Hematopoietic multipotent progenitor cell treated with erythropoietin and hydrocortisone succinate and interleukin-3 and kit ligand, for 17 days (in vitro differentiated cells): Measurements from ENCODE around the gene VPS37B.
"Not testable (repeated sequence)": the region's sequence is repeated elsewhere in the genome, so short reads cannot be mapped to it uniquely, and the experiment has no call there.

Experiments used
- DNase-seq: peaks from one replicate; pipeline ENCODE4 v3.0.0-alpha.2; 2015; ENCODE audit warnings: low spot score

Gene VPS37B

DNA sequence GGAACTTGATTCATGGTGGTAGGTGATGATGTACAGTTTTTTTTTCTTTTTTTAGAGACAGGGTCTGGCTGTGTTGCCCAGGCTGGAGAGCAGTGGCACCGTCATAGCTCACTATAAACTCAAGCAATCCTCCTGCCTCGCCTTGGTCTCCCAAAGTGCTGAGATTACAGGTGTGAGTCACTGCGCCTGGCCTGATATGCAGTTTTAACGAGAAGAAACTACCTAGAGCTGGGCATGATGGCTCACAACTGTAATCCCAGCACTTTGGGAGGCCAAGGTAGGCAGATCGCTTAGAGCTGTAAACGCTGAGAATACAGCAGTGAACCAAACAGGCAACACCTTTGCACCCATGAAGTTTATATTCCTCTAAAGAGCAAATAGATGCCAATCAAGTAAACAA, 13.0 kb upstream of the VPS37B start:
- DNase-seq: no peak

DNA sequence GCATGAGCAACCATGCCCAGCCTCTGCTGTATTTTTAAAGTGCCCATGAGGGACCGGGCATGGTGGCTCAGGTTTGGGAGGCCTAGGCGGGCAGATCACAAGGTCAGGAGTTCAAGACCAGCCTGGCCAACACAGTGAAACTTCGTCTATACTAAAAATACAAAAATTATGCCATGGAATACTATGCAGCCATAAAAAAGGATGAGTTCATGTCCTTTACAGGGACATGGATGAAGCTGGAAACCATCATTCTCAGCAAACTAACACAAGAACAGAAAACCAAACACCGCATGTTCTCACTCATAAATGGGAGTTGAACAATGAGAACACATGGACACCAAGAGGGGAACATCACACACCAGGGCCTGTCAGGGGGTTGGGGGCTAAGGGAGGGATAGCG, 9.3 kb upstream of the VPS37B start:
- DNase-seq: not testable (repeated sequence)

DNA sequence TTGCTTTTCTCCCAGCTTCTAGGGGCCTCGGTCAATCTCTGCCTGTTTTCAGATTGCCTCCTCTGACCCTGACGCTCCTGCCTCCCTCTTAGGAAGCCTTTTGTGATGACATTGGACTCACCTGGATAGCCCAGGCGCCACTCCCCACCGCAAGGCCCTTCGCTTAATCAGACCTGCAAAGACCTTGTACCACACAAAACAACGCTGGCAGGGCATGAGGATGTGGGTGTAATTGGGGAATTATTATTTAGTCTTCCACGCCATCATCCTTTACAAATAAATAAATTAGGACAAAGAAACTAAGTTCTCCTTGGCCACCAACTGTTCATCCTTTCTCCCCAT, 7.7 kb upstream of the VPS37B start:
- DNase-seq: no peak

DNA sequence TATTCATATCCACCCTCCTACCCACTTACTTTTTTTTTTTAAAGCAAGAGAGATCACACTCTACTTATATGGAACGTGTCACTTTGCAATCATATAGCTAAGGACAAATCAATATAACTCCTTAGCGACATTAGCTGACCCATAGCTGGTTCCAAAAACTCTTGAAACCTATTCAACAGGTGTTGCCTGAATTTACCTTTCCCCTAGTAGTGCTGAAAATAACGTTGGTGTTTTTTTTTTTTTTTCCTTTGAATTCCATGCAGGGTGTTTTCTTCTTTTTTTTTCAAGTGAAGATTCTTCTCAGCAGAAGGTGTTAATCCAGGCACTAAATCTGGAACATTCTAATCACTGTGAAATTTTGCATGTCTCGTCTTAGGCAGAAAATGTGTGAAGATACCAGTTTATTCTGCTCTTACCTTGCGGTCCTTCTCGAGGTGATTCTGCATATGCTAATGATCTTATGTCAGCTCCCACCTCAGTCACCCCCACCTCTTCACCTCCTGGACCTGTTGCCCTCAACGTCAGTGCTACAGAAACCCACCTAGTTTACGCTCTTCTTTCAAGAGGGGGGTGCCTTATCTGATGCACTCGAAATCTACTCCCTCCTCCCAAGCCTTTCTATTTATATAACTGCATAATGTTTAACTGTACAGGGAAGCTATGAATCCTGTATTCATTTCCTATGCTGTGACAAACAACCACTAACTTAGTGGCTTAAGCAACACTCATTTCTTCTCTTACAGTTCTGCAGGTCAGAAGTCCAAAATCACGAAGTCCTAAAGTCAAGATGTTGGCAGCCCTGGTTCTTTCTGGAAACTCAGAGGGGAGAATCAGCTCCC, 7.1 kb upstream of the VPS37B start:
- no peak for DNase-seq

DNA sequence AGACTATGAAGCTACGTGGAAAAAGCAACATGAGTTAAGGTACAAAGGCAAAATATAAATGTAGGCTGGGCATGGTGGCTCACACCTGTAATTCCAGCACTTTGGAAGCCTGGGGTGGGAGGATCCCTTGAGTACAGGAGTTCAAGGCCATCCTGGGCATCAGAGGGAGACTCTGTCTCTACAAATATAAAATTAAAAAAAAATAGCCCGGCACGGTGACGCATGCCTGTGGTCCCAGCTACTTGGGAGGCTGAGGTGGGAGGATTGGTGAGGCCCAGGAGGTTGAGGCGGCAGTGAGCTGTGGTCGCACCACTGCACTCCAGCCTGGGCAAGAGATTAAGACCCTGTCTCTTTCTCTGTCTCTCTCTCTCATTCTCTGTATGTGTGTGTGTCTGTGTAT, 4.0 kb upstream of the VPS37B start:
- DNase-seq: no peak

DNA sequence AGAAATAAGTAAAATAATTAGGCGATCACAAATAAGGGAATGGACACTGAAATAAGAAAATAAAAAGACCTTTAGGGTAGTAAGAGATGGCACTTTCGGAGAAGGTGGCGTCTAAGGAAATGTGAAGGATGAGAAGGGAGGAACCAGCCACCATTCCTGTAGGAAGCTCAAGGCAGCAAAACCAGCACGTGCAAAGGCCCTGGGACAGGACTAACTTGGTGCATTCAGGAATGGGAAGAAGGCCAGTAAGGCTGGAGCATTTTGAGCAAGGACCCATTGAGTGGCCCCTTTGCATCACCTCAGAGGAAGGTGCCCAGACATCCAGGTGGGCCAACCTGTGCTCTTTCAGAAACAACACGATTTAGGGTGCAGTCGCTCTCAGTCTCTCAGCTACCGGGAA, 738 bp upstream of the VPS37B start:
- no peak for DNase-seq

DNA sequence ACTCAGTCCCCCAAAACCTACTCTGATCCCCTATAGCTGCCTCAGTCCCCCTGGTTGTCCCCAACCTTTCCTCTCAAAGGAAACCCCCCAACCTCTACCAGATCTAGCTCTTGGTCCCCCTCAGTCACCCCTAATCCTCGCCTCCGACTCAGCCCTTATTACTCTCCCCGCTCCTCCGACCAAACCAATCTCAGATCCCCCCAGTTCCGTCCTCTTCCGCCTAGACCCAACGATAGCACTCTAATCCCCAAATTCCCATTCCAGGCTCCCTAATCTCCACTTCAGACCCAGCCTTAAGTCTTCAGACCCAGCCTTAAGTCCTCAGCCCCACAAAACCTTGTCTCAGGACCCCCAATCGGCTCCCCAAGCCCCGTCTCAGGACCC, 612 bp downstream of the VPS37B start:
- peak; percentile 42 for DNase-seq

DNA sequence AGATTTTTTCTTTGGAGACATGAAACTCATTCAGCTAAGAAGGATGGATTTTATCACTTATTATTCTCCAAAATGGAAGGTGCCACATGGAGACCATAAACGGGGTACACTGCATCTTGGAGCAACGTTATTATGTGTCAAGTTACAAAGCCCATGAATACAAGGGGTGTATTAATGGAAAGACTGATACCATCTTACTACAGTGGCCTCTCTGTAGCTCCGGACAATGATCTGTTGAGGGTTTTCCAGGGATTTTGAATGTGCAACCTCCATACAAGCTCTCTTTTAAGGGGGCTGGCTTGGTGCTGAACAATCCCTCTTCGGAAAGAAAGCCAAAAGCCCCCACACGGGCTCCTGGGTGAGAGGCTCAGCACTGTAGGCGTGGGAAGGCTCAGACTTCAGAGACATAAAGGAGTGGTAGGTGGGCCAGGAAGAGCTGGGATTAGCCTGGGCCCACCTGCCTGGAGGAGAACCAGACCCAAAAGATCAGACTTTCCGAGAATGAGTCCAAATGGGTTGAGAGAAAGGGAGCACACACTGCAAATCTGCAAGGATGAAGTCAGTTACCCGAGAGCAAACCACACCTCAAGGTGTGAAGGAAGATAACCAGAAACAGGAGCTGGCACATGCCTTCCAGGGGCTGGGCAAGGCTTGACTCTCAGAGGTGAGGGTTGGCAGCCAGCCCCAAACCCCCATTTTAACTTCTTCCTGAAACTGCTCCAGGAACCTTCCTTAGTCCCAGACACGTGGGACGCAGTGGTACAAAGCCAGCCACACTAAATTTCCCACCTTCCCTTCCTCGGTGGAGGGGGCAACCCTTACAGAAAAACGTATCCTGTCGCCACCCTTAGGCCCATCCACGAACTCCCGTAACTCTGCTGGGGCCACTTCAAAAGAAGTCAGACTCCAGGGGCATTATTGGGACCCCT, 1.5 kb downstream of the VPS37B start:
- peak; percentile 71 for DNase-seq

DNA sequence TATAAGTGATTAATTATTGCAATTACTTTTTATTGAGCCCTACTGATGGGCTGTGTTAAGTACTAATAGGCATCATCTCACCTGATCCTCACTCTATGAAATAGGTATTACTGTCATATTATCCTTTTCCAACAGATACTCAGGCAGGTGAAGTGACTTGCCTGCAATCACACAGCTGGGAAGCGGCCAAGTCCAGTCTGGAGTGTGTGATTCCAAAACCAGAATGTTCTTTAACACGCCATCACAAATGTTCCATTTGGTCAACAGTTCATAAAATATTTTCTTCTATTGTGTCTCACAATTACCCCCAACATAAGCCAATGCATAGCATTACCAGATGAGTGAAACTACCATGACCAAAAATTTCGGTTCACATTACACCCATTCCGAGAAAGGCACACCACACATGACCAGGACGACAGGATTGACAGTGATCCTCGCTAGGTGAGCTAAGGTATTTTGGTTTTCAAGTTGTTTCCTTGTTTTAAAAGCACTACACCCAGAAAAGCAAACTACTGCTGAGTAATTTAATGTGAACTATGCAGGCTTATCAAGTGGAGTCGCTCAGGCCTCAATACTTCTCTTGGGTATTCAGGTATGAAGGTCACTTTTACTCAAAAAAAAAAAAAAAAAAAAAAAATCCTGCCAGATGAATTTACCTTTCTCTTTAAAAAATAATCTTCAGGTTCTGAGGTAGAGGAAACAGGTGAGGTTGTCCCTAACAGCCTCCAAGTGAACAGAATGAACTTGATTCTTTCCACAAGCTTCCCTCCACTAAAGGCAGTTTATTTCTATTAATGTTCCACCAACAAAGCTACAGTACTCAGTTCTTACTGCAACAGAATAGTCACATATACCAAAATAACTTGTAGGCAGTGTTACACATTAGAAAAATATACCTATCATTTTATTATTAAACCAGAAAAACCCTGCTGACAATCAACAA, 2.4 kb downstream of the VPS37B start:
- peak; percentile 23 for DNase-seq

DNA sequence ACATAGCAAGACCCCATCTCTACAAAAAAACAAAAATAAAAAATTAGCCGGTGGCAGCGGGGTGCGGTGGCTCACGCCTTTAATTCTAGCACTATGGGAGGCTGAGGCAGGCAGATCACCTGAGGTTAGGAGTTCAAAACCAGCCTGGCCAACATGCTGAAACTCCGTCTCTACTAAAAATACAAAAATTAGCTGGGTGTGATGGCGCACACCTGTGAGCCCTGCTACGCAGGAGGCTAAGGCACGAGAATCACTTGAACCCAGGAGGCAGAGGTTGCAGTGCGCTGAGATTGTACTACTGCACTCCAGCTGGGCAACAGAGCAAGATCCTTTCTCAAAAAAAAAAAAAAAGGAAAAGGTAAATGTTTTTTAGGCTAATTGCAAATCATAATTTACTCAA, 3.2 kb downstream of the VPS37B start:
- not testable (repeated sequence) for DNase-seq

DNA sequence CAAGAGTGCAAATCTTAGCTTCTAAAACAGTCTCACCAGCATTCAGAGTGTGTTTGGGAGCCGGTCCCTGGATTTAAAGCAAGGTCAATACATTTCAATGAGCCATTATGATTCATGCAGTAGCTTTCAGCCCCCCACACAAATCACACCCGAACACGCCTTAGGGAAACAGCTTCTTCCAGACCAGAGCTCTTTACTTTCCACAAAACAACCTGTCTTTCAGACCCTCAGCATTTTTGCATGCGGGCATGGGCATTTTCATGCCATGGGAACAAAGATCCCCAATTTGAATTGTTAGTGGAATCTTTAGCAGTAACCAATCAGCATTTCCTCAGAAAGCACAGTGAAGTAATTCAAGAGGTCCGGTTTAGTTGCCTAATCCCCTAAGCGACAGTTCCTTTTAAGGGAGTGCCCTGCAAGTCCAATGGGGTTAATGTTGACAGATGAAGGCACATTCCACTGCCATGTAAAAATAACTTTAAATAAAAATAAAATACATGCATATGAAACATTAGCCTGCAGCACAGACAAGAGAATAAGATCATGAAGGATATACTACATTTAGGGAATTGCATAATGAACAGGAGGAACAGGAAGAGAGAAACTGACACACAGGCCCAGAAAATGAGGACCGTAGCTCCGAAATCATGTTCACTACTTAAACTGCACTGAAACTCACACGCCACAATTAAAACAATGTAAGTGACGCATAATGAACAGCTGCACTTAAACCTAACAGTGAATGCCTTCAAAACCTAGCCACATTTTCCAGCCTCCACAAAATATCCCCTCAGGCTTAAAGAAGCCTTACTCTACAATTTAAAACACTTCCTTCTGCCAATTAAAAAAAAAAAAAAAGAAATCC, 4.0 kb downstream of the VPS37B start:
- DNase-seq: no peak

DNA sequence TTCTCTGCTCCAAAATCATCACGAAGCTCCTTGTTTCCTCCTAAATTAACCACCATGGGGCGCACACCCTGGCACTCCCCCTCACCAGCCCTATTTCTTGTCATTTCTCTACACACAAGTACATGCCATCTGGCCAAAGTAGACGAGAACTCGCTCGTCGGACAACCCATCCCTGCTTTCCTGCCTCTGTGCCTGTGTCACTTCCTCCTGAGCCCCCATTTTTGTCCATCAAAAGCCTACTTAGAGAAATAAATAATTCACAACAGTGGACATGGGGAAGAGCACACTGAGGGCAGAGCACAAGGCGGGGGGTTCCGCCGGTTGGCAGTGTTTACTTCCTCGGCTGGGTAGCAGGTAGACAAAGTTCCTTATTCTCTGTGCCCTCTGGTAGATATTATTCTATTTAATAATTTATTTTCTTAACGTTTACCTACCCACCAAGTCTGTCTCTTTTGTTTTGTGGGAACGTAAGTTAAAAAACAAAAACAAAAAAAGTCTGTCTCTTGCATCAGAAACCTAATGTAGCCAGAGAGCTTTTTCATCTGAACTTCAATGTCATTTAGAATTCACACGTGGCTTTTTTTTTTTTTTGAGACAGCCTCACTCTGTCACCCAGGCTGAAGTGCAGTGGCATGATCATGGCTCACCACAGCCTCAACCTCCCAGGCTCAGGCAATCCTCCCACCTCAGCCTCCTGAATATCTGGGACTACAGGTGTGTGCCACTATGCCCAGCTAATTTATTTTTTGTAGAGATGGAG, 6.0 kb downstream of the VPS37B start:
- DNase-seq: peak; percentile 58

DNA sequence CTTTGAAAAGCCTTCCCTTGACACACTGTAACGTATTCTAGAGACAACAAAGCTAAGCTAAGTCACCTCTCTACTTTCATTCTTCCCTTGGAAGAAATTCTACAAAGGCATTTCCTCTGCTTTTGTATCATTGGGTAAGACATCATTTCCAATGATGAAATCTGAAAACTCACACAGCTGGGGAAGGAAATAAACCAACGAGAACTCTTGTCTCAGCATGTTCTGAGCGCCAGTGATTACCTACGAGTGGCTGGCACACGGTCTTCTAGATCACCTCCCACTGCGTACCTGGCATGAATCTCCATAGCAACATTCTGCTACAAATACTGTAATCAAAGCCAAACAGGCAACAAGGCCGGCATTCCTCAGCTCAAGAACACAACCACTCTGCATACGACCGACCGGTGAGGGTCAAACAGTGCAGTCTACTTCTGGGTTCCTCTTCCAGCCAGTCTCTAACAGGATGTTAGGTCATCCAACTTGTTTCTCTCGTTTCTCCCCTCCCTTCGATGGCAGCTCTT, 7.6 kb downstream of the VPS37B start:
- peak; percentile 59 for DNase-seq

DNA sequence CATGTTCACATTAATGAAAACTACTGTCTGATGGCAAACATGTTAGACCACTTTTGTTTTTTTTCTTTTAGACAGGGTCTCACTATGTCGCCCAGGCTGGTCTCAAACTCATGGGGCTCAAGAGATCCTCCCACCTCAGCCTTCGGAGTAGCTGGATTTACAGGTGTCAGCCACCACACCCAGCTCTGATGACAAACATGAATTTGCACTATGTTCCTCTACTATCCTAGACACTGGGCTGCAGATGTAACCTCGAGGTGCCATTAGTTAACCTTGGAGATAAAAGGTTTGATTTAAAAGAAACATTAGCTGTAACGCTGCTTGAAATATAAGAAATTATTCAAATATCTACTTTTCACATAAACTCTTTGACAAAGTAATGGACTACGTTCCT, 8.1 kb downstream of the VPS37B start:
- peak; percentile 40 for DNase-seq

DNA sequence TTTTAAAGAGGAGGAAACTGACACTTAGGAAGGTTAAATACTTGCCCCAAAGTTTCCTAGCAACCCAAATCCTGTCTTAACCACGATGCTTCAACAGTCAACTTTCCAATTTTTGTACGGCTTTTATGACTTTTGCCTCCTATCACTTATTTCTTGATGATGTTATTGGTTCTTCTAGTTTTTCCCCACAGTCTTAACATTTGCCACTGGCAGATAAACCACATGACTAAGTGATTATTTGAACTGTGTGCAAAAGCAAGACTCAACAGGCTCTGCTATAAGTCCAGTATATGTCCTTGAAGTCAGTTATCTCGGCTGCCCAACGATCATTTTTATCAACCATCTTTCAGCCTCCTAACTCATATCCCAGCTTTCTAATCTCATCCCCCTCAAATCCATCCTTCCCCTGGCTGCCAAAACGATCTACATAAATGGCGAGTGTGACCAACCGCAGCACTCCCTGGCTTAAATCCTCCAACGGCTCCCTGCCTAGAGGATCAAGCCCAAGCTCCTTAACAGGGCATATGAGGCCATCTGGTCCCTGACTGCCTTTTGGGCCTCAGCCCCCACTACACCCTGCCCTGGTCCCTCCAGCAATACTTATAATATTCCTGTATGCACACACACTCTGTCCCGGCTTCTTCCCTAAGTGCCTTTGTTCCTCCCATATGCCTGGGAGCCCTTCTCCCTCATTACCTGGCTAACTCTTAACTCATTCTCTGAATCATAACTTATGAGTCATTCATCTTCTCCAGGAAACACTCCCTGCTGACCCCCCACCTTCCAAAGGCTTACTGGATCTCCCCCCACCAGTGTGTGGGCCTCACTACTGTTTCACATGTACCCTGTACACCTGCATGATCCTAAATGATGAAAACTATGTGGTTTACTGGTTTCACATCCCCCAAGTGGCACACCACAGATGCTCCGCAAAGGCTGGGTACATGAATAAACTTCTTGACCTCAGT, 8.8 kb downstream of the VPS37B start:
- DNase-seq: peak; percentile 75

DNA sequence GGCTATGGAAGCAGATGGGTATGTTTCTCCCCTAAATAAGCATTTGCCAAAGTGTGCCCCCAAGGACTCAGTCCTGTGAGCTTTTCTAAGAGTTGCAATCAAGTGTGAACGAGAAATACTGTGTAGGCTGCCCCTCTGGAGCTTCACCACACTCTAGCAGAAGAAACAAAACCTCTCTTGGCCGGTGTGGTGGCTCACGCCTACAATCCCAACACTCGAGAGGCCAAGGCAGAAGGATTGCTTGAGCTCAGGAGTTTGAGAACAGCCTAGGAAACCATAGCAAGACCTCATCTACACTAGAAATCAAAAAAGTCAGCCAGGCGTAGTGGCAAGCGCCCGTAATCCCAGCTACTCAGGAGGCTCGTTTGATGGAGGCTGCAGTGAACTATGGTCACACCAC, 9.8 kb downstream of the VPS37B start:
- no peak for DNase-seq

DNA sequence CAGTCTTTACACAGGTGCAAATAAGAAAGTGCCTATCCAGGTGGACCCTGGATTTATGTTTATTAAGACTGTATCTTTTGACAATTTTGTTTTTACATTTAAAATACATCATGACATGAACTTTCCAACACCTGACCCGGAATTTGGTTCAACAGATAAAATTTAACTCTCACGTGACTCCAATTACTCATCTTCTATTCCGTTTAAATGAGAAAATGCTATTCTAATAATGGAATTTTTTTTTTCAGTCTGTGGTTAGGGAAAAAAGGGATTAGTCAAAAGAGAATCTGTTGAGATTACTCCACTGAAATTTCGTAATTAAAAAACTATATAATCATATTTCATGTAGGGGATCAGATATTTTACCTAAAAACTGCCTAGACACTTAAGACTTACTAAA, 11.1 kb downstream of the VPS37B start:
- DNase-seq: peak; percentile 50

DNA sequence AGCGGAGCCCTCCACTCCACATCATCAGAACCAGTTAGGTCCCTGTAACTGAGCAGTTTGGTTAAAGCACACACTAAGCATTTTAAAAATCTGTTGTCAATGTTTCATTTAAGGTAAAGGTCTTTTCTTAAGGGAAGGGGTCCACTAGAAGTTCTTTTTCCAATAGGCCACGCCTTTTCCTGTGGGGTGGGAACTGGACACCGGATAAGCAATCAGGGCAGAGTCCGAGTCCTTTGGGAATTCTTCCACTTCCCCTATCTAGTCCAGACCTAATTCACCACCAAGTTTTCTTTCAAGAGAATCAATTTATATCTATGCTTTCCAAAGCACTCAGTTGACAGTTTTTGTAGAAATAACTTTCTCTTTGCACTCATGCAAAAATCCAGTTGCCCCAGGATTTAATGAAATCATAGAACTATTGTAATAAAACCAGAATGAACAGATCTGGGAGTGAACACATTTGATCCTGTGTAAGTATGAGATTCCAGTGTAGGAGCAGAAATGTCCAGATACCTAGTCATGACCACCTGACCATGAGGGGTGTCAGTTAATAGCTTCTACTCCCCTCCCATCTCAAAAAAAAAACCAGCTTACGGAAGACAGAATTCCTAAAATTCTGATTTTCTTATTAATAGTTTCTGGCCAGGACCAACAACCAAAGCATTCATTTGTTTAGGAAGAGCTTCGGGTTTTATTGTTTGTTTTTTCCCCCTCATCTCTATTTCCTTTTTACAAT, 11.7 kb downstream of the VPS37B start:
- no peak for DNase-seq
